NCI-H1417 (cell line): ENCODE results near the gene CLMP.
A peak's percentile ranks its signal among the peaks of the same experiment; 100 is the strongest.

Experiments
- DNase-seq, 3 experiments: peaks; one replicate each; lab custom pipeline; 2025; lab: John Stamatoyannopoulos, UW

CLMP gene

GRCh38 chr11:123195188-123196059, at the start of gene CLMP:
TSS of gene CLMP (minus strand) at chr11:123195248. CDS start at chr11:123194940, 308 bp downstream.
- DNase-seq: peak in 2 of 3 experiments; percentile 77 to 79

- DNase-seq: peak in 1 of 3 experiments; percentile 17
Observed at GRCh38 chr11:123241874-123242543, 47.0 kb upstream of the CLMP start.

- no peak for DNase-seq
Observed at GRCh38 chr11:123241294-123241693, 46.2 kb upstream of the CLMP start.

- no peak for DNase-seq
Observed at GRCh38 chr11:123239191-123240150, 44.4 kb upstream of the CLMP start.

- no peak for DNase-seq
Observed at GRCh38 chr11:123238297-123238696, 43.2 kb upstream of the CLMP start.

- DNase-seq: no peak
Observed at GRCh38 chr11:123236879-123237278, 41.8 kb upstream of the CLMP start.

- no peak for DNase-seq
Observed at GRCh38 chr11:123235656-123236261, 40.7 kb upstream of the CLMP start.

- DNase-seq: peak in 2 of 3 experiments; percentile 14 to 21
Observed at GRCh38 chr11:123235117-123235655, 40.1 kb upstream of the CLMP start.

- no peak for DNase-seq
Observed at GRCh38 chr11:123233975-123234334, 38.9 kb upstream of the CLMP start.

GRCh38 chr11:123233280-123233974, 38.4 kb upstream of the CLMP start:
- no peak for DNase-seq

- DNase-seq: no peak
Observed at GRCh38 chr11:123231777-123232176, 36.7 kb upstream of the CLMP start.

GRCh38 chr11:123231256-123231655, 36.2 kb upstream of the CLMP start:
- no peak for DNase-seq

- no peak for DNase-seq
Observed at GRCh38 chr11:123230346-123230745, 35.3 kb upstream of the CLMP start.

- no peak for DNase-seq
Observed at GRCh38 chr11:123228496-123229163, 33.6 kb upstream of the CLMP start.

GRCh38 chr11:123227763-123228495, 32.9 kb upstream of the CLMP start:
- DNase-seq: no peak

GRCh38 chr11:123221584-123221983, 26.5 kb upstream of the CLMP start:
- DNase-seq: no peak

- DNase-seq: no peak
Observed at GRCh38 chr11:123221096-123221561, 26.1 kb upstream of the CLMP start.

- no peak for DNase-seq
Observed at GRCh38 chr11:123219066-123219690, 24.1 kb upstream of the CLMP start.

GRCh38 chr11:123218451-123218850, 23.4 kb upstream of the CLMP start:
- DNase-seq: no peak
